ENCODE measurements around the gene ALPG.
"Not testable (repeated sequence)": the region's sequence is repeated elsewhere in the genome, so short reads cannot be mapped to it uniquely, and the experiment has no call there.

ALPG gene

DNA sequence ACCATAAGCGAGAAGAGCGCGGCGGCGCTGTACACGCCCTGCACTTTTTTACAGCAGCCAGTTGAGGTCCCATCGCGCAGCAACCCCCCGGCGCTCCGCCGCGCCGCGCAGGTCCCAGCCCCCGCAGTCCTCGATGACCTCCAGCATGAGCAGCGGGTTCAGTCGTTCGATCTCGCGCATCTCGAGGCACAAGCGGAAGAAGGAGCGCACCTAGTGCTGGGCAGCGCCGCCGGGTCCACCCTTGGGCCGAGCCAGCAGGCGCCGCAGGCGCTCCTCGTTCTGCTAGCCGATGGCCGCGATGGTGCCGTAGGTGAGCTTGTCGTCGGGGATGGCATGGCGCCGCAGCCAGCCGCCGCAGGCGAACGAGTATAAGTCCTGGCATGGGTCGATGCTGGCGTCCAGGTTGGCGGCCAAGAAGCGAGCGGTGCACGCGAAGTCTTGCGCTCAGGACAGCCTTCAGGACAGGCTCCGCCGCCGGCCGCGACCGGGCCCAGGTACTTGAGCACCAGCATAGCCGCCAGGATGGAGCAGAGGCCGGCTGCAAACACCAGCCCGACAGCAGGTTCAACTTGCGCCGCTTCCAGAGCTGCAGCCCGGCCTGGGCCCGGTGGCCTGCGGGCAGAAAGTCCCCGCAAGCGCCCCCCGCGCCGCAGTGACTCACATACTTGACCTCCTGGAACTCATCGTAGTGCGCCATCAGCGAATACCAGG lies 19.7 kb upstream of the ALPG start:
- Histone ChIP-seq H3K27ac (ENCODE audit: low read depth, low read length) (no peak overlapping the region), H3K27me3 (ENCODE audit: control insufficient read depth, insufficient read depth, low read length) (peaks cover 69% of the 10 kb centered on the region), H3K4me3 (ENCODE audit: low read depth, low read length) (peak overlapping the region; percentile 65), H3K9ac (ENCODE audit: low read length) (peak overlapping the region; percentile 73), H3K9me3 (ENCODE audit: control insufficient read depth, insufficient read depth, low read depth, low read length) (no peaks in the 10 kb centered on the region), H3K4me1 (ENCODE audit: control insufficient read depth, insufficient read depth, low read length) (peaks cover 34% of the 10 kb centered on the region), H3K36me3 (ENCODE audit: control insufficient read depth, insufficient read depth, low read length) (no peaks in the 10 kb centered on the region)

DNA sequence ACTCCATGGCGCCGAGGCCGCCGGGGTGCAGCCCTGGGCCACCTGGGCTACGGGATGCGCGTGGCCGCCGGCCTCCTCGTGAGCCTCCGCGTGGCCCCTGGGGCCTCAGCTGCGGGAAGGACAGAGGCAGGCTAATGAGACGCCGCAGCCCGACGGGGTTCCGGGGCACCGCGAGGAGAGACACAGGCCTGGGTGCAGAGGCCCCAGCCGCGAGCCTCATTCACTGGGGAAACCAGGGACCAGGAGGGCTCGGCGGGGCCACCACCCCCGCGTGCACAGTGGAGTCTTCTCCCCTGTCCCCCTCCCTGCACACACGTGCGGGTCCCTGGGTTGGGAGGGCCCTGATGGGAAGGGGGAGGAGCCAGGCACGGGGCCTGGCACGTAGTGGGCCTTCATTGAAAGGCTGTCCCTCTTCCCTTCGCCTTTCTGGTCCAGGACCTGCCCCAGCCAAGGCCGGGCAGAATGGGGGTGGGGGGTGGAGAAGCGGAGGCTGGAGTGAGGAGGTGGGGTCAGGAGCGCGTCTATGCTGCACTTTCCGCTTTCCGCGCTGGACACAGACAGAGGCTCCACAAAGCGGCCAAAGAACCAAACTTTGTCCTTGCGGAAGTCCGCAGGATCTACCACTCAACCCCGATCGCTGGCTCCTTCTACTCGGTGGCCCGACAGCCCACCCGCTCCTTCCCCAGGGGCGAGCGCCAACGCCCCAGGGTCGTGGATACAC lies 19.0 kb upstream of the ALPG start:
- peak overlapping the region; percentile 38 for H3K9ac ChIP-seq (ENCODE audit: low read length)
- no peak overlapping the region for H3K27ac ChIP-seq (ENCODE audit: low read depth, low read length)
- peak overlapping the region; percentile 65 for H3K4me3 ChIP-seq (ENCODE audit: low read depth, low read length)

DNA sequence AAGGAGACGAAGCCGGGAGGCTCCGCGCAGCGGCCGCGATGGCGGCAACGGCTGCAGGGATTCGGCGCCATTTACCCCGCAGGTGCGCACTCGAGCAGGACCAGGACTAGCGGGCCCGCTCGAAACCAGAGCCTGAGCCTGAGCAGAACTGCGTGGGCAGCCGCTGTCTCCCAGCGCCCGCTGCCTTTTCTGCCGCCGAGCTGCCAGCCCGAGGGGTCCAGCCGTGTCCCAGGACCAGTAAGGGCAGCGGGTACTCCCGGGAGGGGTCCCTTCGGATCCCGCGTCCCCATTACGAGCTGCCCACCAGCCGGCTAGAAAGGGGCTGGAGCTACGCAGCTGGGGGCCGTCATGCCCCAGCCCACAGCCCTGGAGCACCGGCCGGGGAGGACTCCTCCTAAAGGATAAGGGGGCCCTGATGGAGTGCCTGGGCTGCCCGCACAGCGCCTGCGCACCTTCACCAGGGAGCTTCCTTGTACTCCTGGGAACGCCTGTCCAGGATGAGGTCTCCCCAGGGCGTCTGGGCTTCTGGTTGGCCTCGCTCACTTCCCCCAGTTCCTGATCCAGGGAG lies 18.2 kb upstream of the ALPG start:
- no peak overlapping the region for H3K27ac ChIP-seq (ENCODE audit: low read depth, low read length)

More for the DNA sequence above, 19.0 kb upstream of the ALPG start:
- Histone ChIP-seq H3K36me3 (ENCODE audit: control insufficient read depth, insufficient read depth, low read length) (no peaks in the 10 kb centered on the region), H3K9me3 (ENCODE audit: control insufficient read depth, insufficient read depth, low read depth, low read length) (no peaks in the 10 kb centered on the region), H3K4me1 (ENCODE audit: control insufficient read depth, insufficient read depth, low read length) (peaks cover 29% of the 10 kb centered on the region), H3K27me3 (ENCODE audit: control insufficient read depth, insufficient read depth, low read length) (peaks cover 69% of the 10 kb centered on the region)

DNA sequence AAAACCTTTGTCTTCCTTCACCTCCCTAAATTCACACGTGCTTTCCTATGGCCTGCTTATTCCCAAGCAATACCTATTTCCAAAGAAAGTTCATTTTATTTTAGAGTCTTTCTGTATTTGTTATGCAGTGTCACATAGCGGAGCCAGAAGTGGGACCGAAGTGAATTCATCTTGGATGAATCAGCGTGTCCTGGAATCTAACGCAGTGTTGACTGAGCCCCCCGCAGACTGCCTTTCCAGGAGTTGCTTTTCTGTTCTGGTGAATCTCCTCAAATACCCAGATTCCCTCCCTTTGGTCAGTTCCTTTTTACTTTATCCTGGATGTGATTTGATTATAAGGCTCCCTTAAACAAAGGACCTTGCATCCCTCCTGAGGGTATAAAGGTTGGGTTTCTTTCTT lies 17.3 kb upstream of the ALPG start:
- peaks cover 64% of the 10 kb centered on the region for H3K27me3 ChIP-seq (ENCODE audit: control insufficient read depth, insufficient read depth, low read length)
- H3K9ac ChIP-seq (ENCODE audit: low read length), result no peak overlapping the region
- H3K4me1 ChIP-seq (ENCODE audit: control insufficient read depth, insufficient read depth, low read length), result peaks cover 29% of the 10 kb centered on the region
- H3K36me3 ChIP-seq (ENCODE audit: control insufficient read depth, insufficient read depth, low read length), result no peaks in the 10 kb centered on the region
- no peaks in the 10 kb centered on the region for H3K9me3 ChIP-seq (ENCODE audit: control insufficient read depth, insufficient read depth, low read depth, low read length)
- 0 out of 2 replicates have a peak overlapping the region, but pooled peaks have one; percentile 65 for H3K4me3 ChIP-seq (ENCODE audit: low read depth, low read length)
- H3K27ac ChIP-seq (ENCODE audit: low read depth, low read length), result no peak overlapping the region

More for the DNA sequence above, 18.2 kb upstream of the ALPG start:
- Histone ChIP-seq H3K4me3 (ENCODE audit: low read depth, low read length) (peak overlapping the region; percentile 65), H3K36me3 (ENCODE audit: control insufficient read depth, insufficient read depth, low read length) (no peaks in the 10 kb centered on the region), H3K9me3 (ENCODE audit: control insufficient read depth, insufficient read depth, low read depth, low read length) (no peaks in the 10 kb centered on the region), H3K27me3 (ENCODE audit: control insufficient read depth, insufficient read depth, low read length) (peaks cover 69% of the 10 kb centered on the region), H3K4me1 (ENCODE audit: control insufficient read depth, insufficient read depth, low read length) (peaks cover 29% of the 10 kb centered on the region), H3K9ac (ENCODE audit: low read length) (peak overlapping the region; percentile 51)

DNA sequence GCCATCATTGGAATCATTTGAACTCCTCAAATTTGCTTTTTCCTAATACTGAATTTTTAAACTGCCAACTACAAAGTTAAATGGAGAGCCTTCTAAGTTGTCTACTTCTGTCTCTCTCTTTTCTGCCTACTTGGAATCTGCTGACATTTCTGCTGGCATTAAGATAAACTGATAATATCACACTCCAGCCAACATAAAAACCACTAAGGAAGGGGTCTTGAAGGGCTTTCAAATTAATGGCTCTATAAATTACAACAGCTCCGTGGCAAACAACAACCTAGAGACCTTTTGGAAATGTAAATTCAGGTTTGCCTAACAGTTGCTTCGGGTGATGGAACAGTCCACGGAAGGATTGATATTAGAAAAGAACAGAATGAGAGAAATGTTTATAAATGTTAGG lies 16.0 kb upstream of the ALPG start:
- H3K9me3 ChIP-seq (ENCODE audit: control insufficient read depth, insufficient read depth, low read depth, low read length), result no peaks in the 10 kb centered on the region
- H3K9ac ChIP-seq (ENCODE audit: low read length), result no peak overlapping the region
- H3K27me3 ChIP-seq (ENCODE audit: control insufficient read depth, insufficient read depth, low read length), result peaks cover 53% of the 10 kb centered on the region
- no peak overlapping the region for H3K27ac ChIP-seq (ENCODE audit: low read depth, low read length)
- no peaks in the 10 kb centered on the region for H3K36me3 ChIP-seq (ENCODE audit: control insufficient read depth, insufficient read depth, low read length)
- H3K4me3 ChIP-seq (ENCODE audit: low read depth, low read length), result no peak overlapping the region
- peaks cover 28% of the 10 kb centered on the region for H3K4me1 ChIP-seq (ENCODE audit: control insufficient read depth, insufficient read depth, low read length)

DNA sequence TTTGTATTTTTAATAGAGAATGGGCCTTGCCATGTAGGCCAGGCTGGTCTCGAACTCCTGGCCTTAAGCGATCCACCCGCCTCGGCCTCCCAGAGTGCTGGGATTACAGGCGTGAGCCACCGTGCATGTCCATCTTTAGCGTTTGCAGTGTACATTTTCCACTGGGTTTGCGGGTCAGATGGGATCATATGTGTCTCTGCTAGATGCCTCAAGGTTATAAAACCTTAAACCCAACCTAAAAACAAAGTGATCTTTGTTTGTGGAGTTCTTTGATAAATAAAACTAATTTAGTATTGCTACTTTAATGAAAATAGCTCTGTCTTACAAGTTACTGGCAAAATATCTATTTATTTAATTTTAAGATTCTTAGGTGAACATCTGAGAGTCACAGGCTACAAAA lies 13.1 kb upstream of the ALPG start:
- Histone ChIP-seq H3K9ac (ENCODE audit: low read length) (no peak overlapping the region), H3K9me3 (ENCODE audit: control insufficient read depth, insufficient read depth, low read depth, low read length) (no peaks in the 10 kb centered on the region), H3K4me1 (ENCODE audit: control insufficient read depth, insufficient read depth, low read length) (peaks cover 21% of the 10 kb centered on the region), H3K27ac (ENCODE audit: low read depth, low read length) (no peak overlapping the region), H3K27me3 (ENCODE audit: control insufficient read depth, insufficient read depth, low read length) (peaks cover 24% of the 10 kb centered on the region), H3K4me3 (ENCODE audit: low read depth, low read length) (no peak overlapping the region), H3K36me3 (ENCODE audit: control insufficient read depth, insufficient read depth, low read length) (no peaks in the 10 kb centered on the region)

DNA sequence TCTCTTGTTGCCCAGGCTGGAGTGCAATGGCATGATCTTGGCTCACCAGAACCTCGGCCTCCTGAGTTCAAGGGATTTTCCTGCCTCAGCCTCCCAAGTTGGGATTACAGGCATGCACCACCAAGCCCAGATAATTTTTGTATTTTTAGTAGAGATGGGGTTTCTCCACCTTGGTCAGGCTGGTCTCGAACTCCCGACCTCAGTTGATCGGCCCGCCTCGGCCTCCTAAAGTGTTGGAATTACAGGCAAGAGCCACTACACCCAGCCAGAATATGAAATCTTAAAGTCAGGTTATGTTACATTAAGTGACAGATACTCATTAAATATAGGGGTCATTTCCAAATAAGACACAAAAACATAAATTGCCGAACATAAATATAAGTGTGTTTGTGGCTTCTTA lies 12.2 kb upstream of the ALPG start:
- H3K4me3 ChIP-seq (ENCODE audit: low read depth, low read length); H3K9ac ChIP-seq (ENCODE audit: low read length); H3K9me3 ChIP-seq (ENCODE audit: control insufficient read depth, insufficient read depth, low read depth, low read length); H3K27ac ChIP-seq (ENCODE audit: low read depth, low read length); H3K36me3 ChIP-seq (ENCODE audit: control insufficient read depth, insufficient read depth, low read length): not testable (repeated sequence)
- peaks cover 16% of the 10 kb centered on the region for H3K27me3 ChIP-seq (ENCODE audit: control insufficient read depth, insufficient read depth, low read length)
- peaks cover 12% of the 10 kb centered on the region for H3K4me1 ChIP-seq (ENCODE audit: control insufficient read depth, insufficient read depth, low read length)

DNA sequence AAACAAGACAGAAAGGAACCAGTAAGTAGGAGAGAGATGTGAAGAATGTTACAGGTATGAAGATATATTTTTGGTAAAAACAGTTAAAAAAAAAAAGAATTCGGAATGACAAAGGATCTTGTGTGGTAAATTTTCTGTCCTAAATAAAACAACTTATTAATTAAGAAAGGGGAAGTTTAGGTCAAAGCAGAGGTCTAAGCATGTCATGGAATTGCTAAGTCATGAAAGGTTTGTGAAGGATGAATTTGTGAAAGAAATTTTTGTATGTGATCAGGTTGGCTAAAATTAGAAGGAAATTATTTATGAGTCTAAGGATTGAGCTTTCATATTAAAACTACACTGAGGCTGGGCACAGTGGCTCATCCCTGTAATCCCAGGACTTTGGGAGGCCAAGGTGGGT lies 11.1 kb upstream of the ALPG start:
- Histone ChIP-seq H3K27me3 (ENCODE audit: control insufficient read depth, insufficient read depth, low read length) (peaks cover 5% of the 10 kb centered on the region; the same call in 1 of the 2 replicates), H3K4me1 (ENCODE audit: control insufficient read depth, insufficient read depth, low read length) (peaks cover 5% of the 10 kb centered on the region; the same call in 1 of the 2 replicates), H3K27ac (ENCODE audit: low read depth, low read length) (no peak overlapping the region)

DNA sequence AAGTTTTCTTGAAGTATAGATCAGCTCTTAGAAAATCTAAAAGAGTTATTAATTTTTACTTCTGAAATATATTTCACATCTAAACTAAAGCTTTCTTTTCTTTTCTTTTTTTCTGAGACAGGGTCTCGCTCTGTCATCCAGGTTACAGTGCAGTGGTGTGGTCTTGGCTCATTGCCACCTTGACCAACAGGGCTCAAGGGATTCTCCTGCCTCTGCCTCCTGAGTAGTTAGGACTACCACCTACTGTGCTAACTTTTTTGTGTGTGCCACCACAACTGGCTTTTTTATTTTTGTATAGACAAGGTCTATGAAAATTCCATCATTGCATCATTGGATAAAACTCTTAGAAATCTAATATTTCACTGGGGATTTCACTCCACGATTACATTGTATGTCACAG lies 10.0 kb upstream of the ALPG start:
- Histone ChIP-seq H3K4me3 (ENCODE audit: low read depth, low read length) (no peak overlapping the region), H3K9ac (ENCODE audit: low read length) (no peak overlapping the region), H3K27ac (ENCODE audit: low read depth, low read length) (no peak overlapping the region), H3K36me3 (ENCODE audit: control insufficient read depth, insufficient read depth, low read length) (no peaks in the 10 kb centered on the region), H3K4me1 (ENCODE audit: control insufficient read depth, insufficient read depth, low read length) (no peaks in the 10 kb centered on the region), H3K27me3 (ENCODE audit: control insufficient read depth, insufficient read depth, low read length) (no peaks in the 10 kb centered on the region), H3K9me3 (ENCODE audit: control insufficient read depth, insufficient read depth, low read depth, low read length) (no peaks in the 10 kb centered on the region)

More for the DNA sequence above, 11.1 kb upstream of the ALPG start:
- H3K9me3 ChIP-seq (ENCODE audit: control insufficient read depth, insufficient read depth, low read depth, low read length), result no peaks in the 10 kb centered on the region
- H3K4me3 ChIP-seq (ENCODE audit: low read depth, low read length), result no peak overlapping the region
- H3K9ac ChIP-seq (ENCODE audit: low read length), result no peak overlapping the region
- no peaks in the 10 kb centered on the region for H3K36me3 ChIP-seq (ENCODE audit: control insufficient read depth, insufficient read depth, low read length)

DNA sequence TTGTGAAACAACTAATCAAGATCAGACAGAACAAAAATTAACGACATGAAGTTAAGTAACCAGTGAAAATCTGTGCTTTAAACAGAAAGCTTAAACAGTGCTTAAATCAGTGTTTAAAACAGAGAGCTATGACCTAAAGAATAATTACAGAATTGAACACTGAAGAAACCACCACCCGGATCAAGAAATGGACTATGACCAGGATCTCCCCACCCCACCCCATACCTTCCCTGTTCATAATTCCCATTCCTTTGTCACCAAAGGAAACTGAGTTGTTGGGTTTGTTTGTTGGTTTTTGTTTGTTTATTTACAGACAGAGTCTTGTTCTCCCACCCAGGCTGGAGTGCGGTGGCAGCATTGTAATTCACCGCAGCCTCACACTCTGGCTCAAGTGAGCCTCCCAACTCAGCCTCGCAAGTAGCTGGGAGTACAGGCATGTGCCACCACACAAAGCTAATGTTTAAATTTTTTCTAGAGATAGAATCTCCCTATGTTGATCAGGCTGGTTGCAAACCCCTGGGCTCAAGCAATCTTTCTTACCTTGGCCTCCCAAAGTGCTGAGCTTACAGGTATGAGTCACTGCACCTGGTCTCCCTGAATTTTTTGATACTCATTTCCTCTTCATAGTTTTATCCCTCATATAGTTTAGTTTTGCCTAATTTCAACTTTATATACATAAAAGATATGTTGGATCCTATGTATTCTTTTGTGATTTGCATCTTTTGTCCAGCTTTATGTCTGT lies 8.2 kb upstream of the ALPG start:
- no peak overlapping the region for H3K27ac ChIP-seq (ENCODE audit: low read depth, low read length)
- H3K9me3 ChIP-seq (ENCODE audit: control insufficient read depth, insufficient read depth, low read depth, low read length), result no peaks in the 10 kb centered on the region
- no peak overlapping the region for H3K4me3 ChIP-seq (ENCODE audit: low read depth, low read length)
- H3K9ac ChIP-seq (ENCODE audit: low read length), result no peak overlapping the region
- H3K27me3 ChIP-seq (ENCODE audit: control insufficient read depth, insufficient read depth, low read length), result no peaks in the 10 kb centered on the region
- no peaks in the 10 kb centered on the region; the same call in 1 of the 2 replicates for H3K36me3 ChIP-seq (ENCODE audit: control insufficient read depth, insufficient read depth, low read length)
- no peaks in the 10 kb centered on the region for H3K4me1 ChIP-seq (ENCODE audit: control insufficient read depth, insufficient read depth, low read length)

Data from HUES6 (cell line).